Lower leg skin (tissue), 3 donors: ENCODE measurements around the gene SMAD6.

ENCODE experiments used
- CTCF ChIP-seq, 3 donors: fragments of 450-650 bp; IDR thresholded peaks; one replicate each; pipeline ENCODE4 v1.5.1; 2016; ENCODE audit warnings: antibody characterized with exemption in 3 of 3, mild to moderate bottlenecking in 3 of 3, moderate library complexity in 2 of 3
- POLR2A ChIP-seq, 2 donors: fragments of 450-650 bp; IDR thresholded peaks; one replicate each; pipeline ENCODE4 v1.6.1; 2016 to 2017; ENCODE audit warnings: antibody characterized with exemption in 2 of 2, mild to moderate bottlenecking in 1 of 2, moderate library complexity in 1 of 2

GRCh38 chr15:66782785-66783184 lies 80.7 kb downstream of the SMAD6 start:
- TF ChIP-seq CTCF (IDR thresholded peaks at IDR 0.05), result no peak
- no peak for TF ChIP-seq POLR2A (IDR thresholded peaks at IDR 0.05)
